OCI-LY1 (cell line): Measurements from ENCODE around the gene UTF1.

Source experiments
- EZH2 ChIP-seq: fragments of 200-600 bp; sonication (generic), shearing (Covaris generic); IDR thresholded peaks from 2 replicates; pipeline ENCODE4 v1.8.0; 2017; ENCODE audit warnings: borderline replicate concordance, mixed run types, mild to moderate bottlenecking, antibody characterized with exemption, low read length, moderate library complexity, mixed read lengths
- TF ChIP-seq, protein P1 (sequence below): fragments of 200-600 bp; sonication (generic), shearing (Covaris generic); IDR thresholded peaks from 2 replicates; pipeline ENCODE4 v1.5.1; 2017; ENCODE audit warnings: mild to moderate bottlenecking, antibody characterized with exemption, low read length, moderate library complexity, mixed read lengths

DNA sequence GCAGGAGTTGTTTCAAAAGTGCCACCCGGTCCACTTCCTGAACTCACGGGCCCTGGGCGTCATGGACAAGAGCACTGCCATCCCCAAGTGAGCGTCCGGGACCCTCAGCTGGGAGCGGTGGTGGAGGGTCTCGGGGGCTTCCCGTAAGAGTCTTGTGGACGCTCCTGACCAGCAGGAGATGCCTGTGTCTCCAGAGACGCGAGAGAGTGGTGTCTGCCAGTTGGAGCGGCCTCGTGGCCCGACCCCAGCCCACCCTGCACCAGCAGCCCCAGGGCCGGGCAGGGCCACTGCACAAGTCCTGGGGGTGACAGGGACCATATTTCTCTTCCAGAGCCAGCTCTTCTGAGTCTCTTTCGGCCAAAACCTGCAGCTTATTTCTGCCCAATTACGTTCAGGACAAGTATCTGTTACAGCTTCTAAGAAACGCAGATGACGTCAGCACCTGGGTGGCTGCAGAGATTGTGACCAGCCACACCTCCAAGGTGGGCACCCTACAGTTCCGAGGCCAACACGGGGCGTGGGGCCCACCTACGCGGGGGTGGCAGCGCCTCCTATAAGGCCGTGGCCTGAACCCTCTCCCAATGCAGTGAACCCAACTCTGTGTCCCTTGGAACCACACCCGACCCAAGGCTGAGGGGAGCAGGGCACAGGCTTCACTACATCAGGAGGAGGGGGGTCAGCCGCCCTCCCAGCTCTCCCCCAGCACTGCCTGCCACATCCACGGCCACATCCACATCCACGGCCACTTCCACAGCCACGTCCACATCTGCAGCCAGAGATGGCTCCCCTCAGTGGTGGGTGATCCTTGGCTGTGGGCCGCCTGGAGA lies 16.2 kb upstream of the UTF1 start:
- TF ChIP-seq, protein P1, sequence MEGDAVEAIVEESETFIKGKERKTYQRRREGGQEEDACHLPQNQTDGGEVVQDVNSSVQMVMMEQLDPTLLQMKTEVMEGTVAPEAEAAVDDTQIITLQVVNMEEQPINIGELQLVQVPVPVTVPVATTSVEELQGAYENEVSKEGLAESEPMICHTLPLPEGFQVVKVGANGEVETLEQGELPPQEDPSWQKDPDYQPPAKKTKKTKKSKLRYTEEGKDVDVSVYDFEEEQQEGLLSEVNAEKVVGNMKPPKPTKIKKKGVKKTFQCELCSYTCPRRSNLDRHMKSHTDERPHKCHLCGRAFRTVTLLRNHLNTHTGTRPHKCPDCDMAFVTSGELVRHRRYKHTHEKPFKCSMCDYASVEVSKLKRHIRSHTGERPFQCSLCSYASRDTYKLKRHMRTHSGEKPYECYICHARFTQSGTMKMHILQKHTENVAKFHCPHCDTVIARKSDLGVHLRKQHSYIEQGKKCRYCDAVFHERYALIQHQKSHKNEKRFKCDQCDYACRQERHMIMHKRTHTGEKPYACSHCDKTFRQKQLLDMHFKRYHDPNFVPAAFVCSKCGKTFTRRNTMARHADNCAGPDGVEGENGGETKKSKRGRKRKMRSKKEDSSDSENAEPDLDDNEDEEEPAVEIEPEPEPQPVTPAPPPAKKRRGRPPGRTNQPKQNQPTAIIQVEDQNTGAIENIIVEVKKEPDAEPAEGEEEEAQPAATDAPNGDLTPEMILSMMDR = no peak
- no peak for TF ChIP-seq EZH2
